MM.1S (cell line): ENCODE measurements around the gene TLK1.
A peak's percentile ranks its signal among the peaks of the same experiment; 100 is the strongest.

Experiments used
- DNase-seq: peaks from one replicate; pipeline ENCODE4 v3.0.0-alpha.2; 2015
- H2AFZ ChIP-seq: fragments of 300-600 bp; sonication (generic); 2 replicates; pipeline ENCODE4 v1.6.0; 2016; ENCODE audit warnings: antibody characterized with exemption, low read length
- H3F3A ChIP-seq: fragments of 300-600 bp; sonication (generic); 2 replicates; pipeline ENCODE4 v1.6.1; 2016; ENCODE audit warnings: mild to moderate bottlenecking, antibody characterized with exemption, low read length, moderate library complexity, mixed read lengths; ENCODE audit not compliant: insufficient read depth
- H3K27ac ChIP-seq: fragments of 300-600 bp; sonication (generic); 2 replicates; pipeline ENCODE4 v1.5.1; 2016; ENCODE audit warnings: mild to moderate bottlenecking, low read length
- H3K27me3 ChIP-seq: fragments of 300-600 bp; sonication (generic); replicated peaks from 2 replicates; pipeline ENCODE4 v1.6.0; 2016; ENCODE audit warnings: low read length; ENCODE audit not compliant: insufficient read depth
- H3K36me3 ChIP-seq: fragments of 300-600 bp; sonication (generic); replicated peaks from 2 replicates; pipeline ENCODE4 v1.6.1; 2016; ENCODE audit warnings: mild to moderate bottlenecking, low read length, mixed read lengths; ENCODE audit not compliant: insufficient read depth
- H3K4me1 ChIP-seq: fragments of 300-600 bp; sonication (generic); 2 replicates; pipeline ENCODE4 v1.6.1; 2016; ENCODE audit warnings: low read length, mixed read lengths
- H3K4me2 ChIP-seq: fragments of 300-600 bp; sonication (generic); 2 replicates; pipeline ENCODE4 v1.6.0; 2016; ENCODE audit warnings: low read depth, low read length
- H3K4me3 ChIP-seq: fragments of 300-600 bp; sonication (generic); 2 replicates; pipeline ENCODE4 v1.5.1; 2016; ENCODE audit warnings: low read length, mixed read lengths
- H3K79me2 ChIP-seq: fragments of 300-600 bp; sonication (generic); 2 replicates; pipeline ENCODE4 v1.6.1; 2016; ENCODE audit warnings: mixed run types, low read length, mixed read lengths
- H3K9ac ChIP-seq: fragments of 300-600 bp; sonication (generic); 2 replicates; pipeline ENCODE4 v1.6.1; 2016; ENCODE audit warnings: low read length, mixed read lengths
- H3K9me2 ChIP-seq: fragments of 300-600 bp; sonication (generic); replicated peaks from 2 replicates; pipeline ENCODE4 v1.6.1; 2016; ENCODE audit warnings: mild to moderate bottlenecking, low read length, mixed read lengths; ENCODE audit not compliant: insufficient read depth
- H3K9me3 ChIP-seq: fragments of 300-600 bp; sonication (generic); replicated peaks from 2 replicates; pipeline ENCODE4 v1.6.1; 2016; ENCODE audit warnings: mild to moderate bottlenecking, low read length, mixed read lengths; ENCODE audit not compliant: insufficient read depth
- H4K20me1 ChIP-seq: fragments of 300-600 bp; sonication (generic); 2 replicates; pipeline ENCODE4 v1.6.1; 2016; ENCODE audit warnings: mild to moderate bottlenecking, low read length, moderate library complexity, mixed read lengths; ENCODE audit not compliant: insufficient read depth
- CTCF ChIP-seq: fragments of 300-600 bp; sonication (generic); IDR thresholded peaks from 2 replicates; pipeline ENCODE4 v1.5.1; 2016; ENCODE audit warnings: antibody characterized with exemption, low read length, mixed read lengths
- EZH2 ChIP-seq: fragments of 300-600 bp; sonication (generic); optimal IDR thresholded peaks from 2 replicates; pipeline ENCODE3; 2017; ENCODE audit warnings: low read depth, mild to moderate bottlenecking, antibody characterized with exemption, low read length, mixed read lengths
- EZH2phosphoT487 ChIP-seq: fragments of 300-600 bp; sonication (generic); IDR thresholded peaks from 2 replicates; pipeline ENCODE4 v1.6.1; 2018; ENCODE audit warnings: antibody characterized with exemption, low read length

Gene TLK1

GRCh38 chr2:170972296-170973224, 188.1 kb downstream of the TLK1 start:
- H3K27me3 ChIP-seq, result no peaks in the 10 kb centered on the region
- TF ChIP-seq EZH2phosphoT487 (no peak), EZH2 (no peak), CTCF (no peak)
- H3K79me2 ChIP-seq, result no peaks in the 10 kb centered on the region
- H2AFZ ChIP-seq, result peak overlapping the region; percentile 54
- H3K4me2 ChIP-seq, result peak overlapping the region; percentile 100
- H3K9me3 ChIP-seq, result no peaks in the 10 kb centered on the region
- DNase-seq, result peak; percentile 5
- peak overlapping the region; percentile 47; the same call in 1 of the 2 replicates for H3K9ac ChIP-seq
- peaks cover 6% of the 10 kb centered on the region; the same call in 1 of the 2 replicates for H3F3A ChIP-seq
- no peaks in the 10 kb centered on the region for H3K4me1 ChIP-seq
- no peaks in the 10 kb centered on the region for H3K9me2 ChIP-seq
- no peaks in the 10 kb centered on the region for H3K36me3 ChIP-seq
- H3K4me3 ChIP-seq, result peak overlapping the region; percentile 49
- no peak overlapping the region for H3K27ac ChIP-seq
- H4K20me1 ChIP-seq, result no peaks in the 10 kb centered on the region

GRCh38 chr2:170971071-170971470, 189.6 kb downstream of the TLK1 start:
- DNase-seq, result peak; percentile 1
- Histone ChIP-seq H3K4me2 (no peak overlapping the region), H3K36me3 (peaks cover 11% of the 10 kb centered on the region), H3F3A (peaks cover 6% of the 10 kb centered on the region; the same call in 1 of the 2 replicates), H4K20me1 (no peaks in the 10 kb centered on the region), H3K27me3 (no peaks in the 10 kb centered on the region), H3K9me2 (no peaks in the 10 kb centered on the region), H3K9me3 (no peaks in the 10 kb centered on the region), H3K4me3 (no peak overlapping the region), H3K9ac (no peak overlapping the region), H3K4me1 (no peaks in the 10 kb centered on the region), H2AFZ (no peak overlapping the region), H3K79me2 (no peaks in the 10 kb centered on the region), H3K27ac (no peak overlapping the region)
- no peak for TF ChIP-seq CTCF
- TF ChIP-seq EZH2phosphoT487, result no peak
- no peak for TF ChIP-seq EZH2

- H3K9me3 ChIP-seq, result no peaks in the 10 kb centered on the region
- no peak for DNase-seq
- no peak overlapping the region for H3K4me2 ChIP-seq
- no peaks in the 10 kb centered on the region for H3K27me3 ChIP-seq
- H3K36me3 ChIP-seq, result peaks cover 11% of the 10 kb centered on the region
- H3K27ac ChIP-seq, result no peak overlapping the region
- H2AFZ ChIP-seq, result no peak overlapping the region
- no peak for TF ChIP-seq EZH2phosphoT487
- no peak for TF ChIP-seq EZH2
- TF ChIP-seq CTCF, result no peak
- no peaks in the 10 kb centered on the region for H3K4me1 ChIP-seq
- no peak overlapping the region for H3K4me3 ChIP-seq
- H3K79me2 ChIP-seq, result no peaks in the 10 kb centered on the region
- no peaks in the 10 kb centered on the region for H4K20me1 ChIP-seq
- H3K9ac ChIP-seq, result no peak overlapping the region
- no peaks in the 10 kb centered on the region for H3K9me2 ChIP-seq
- H3F3A ChIP-seq, result peaks cover 6% of the 10 kb centered on the region; the same call in 1 of the 2 replicates
Observed at GRCh38 chr2:170969872-170970496, 190.7 kb downstream of the TLK1 start.
